Spleen (tissue), 11 donors: ENCODE measurements around the gene IKZF3. TPM values are rescaled to one million over a fixed set of nuclear protein-coding genes. Genes with fewer than 3 reads are reported as not detected.

Experiments
- DNase-seq: peaks from one replicate; pipeline ENCODE4 v3.0.0-alpha.2; 2020
- H3K27ac ChIP-seq, 8 donors: fragments of 200-600 bp; sonication (generic) in 7 of 8; 1 replicate in 4 of 8; 2 replicates in 4 of 8; pipeline versions ENCODE4 v1.5.0 to v1.8.0; 2016 to 2021; ENCODE audit warnings: inconsistent platforms in 4 of 8, mild to moderate bottlenecking in 4 of 8, moderate library complexity in 1 of 8
- H3K27me3 ChIP-seq, 7 donors: fragments of 200-600 bp; sonication (generic) in 6 of 7; replicated peaks in 1 of 7; 1 replicate in 4 of 7; 2 replicates in 3 of 7; pipeline versions ENCODE4 v1.5.0 to v1.8.0; 2016 to 2021; ENCODE audit warnings: inconsistent platforms in 3 of 7, mild to moderate bottlenecking in 1 of 7
- H3K36me3 ChIP-seq, 6 donors: fragments of 200-600 bp; sonication (generic) in 5 of 6; 1 replicate in 4 of 6; 2 replicates in 2 of 6; pipeline versions ENCODE4 v1.5.0 to v1.8.0; 2016 to 2021; ENCODE audit warnings: inconsistent platforms in 2 of 6
- H3K4me1 ChIP-seq, 6 donors: fragments of 200-600 bp; sonication (generic) in 5 of 6; 1 replicate in 3 of 6; 2 replicates in 3 of 6; pipeline versions ENCODE4 v1.5.0 to v1.8.0; 2016 to 2021; ENCODE audit warnings: inconsistent platforms in 3 of 6
- H3K4me3 ChIP-seq, 8 donors: fragments of 200-600 bp; sonication (generic) in 7 of 8; 1 replicate in 4 of 8; 2 replicates in 4 of 8; pipeline versions ENCODE4 v1.5.0 to v1.8.0; 2016 to 2021; ENCODE audit warnings: inconsistent platforms in 4 of 8, mild to moderate bottlenecking in 4 of 8, moderate library complexity in 2 of 8
- H3K9me3 ChIP-seq, 8 donors: fragments of 200-600 bp; sonication (generic) in 7 of 8; 1 replicate in 4 of 8; 2 replicates in 4 of 8; pipeline versions ENCODE4 v1.5.0 to v1.8.0; 2016 to 2021; ENCODE audit warnings: inconsistent platforms in 4 of 8
- CTCF ChIP-seq, 11 experiments: fragments of 200-600 bp in 7 of 11; fragments of 450-650 bp in 4 of 11; sonication (generic) in 4 of 11; IDR thresholded peaks in 8 of 11; conservative IDR thresholded peaks in 3 of 11; 1 replicate in 7 of 11; 2 replicates in 4 of 11; pipeline versions ENCODE4 v1.4.0 to v1.8.0; 2016 to 2021; ENCODE audit warnings: antibody characterized with exemption in 11 of 11, inconsistent platforms in 4 of 11, mild to moderate bottlenecking in 1 of 11
- POLR2A ChIP-seq, 3 donors: fragments of 450-650 bp; IDR thresholded peaks; one replicate each; pipeline ENCODE4 v1.5.1; 2017; ENCODE audit warnings: antibody characterized with exemption in 3 of 3, mild to moderate bottlenecking in 1 of 3
- POLR2AphosphoS5 ChIP-seq, 3 donors: sonication (generic); formaldehyde crosslinking; IDR thresholded peaks; one replicate each; pipeline ENCODE4 v1.5.1; 2017; ENCODE audit warnings: antibody characterized with exemption in 3 of 3
- WGBS, 5 donors: extraction: QIAGEN DNeasy Blood & Tissue Kit in 3 of 5; methylation state at CpG; one replicate each; pipeline versions ENCODE4 v1.1.5 to v1.1.7; 2013 to 2018; 5-methylcytosine and 5-hydroxymethylcytosine counted together
- intact Hi-C: fragments of 100-400 bp; cut with DNase I; formaldehyde crosslinking; loops from one replicate; pipeline ENCODE4 v1.15.0; 2023; ENCODE audit warnings: low total_unique reads
- polyA plus RNA-seq, 3 donors: library from polyadenylated mRNA; stranded (reverse); fragments of 200-250 nt; gene quantifications; one replicate each; pipeline ENCODE4 v1.2.1, GENCODE V29; 2013
- total RNA-seq, 7 donors: library from RNA; depleted of rRNA in 3 of 7; stranded (reverse); fragments of >200 nt in 3 of 7; fragmentation: NEBNext Ultra II Directional in 4 of 7; extraction: Animal tissue kit (Norgen Biotek cat#: 25700) in 4 of 7; gene quantifications; one replicate each; pipeline versions ENCODE4 v1.1.0 to v1.2.1, GENCODE V29; 2016 to 2021
- donor health status: healthy with polysubstance abuse.
- donor health status: DM: no; HTN: no; CAD: no; lungs with moderate emphysema.
- donor health status: DM: no; HTN: no; CAD: no.
- donor health status: Bipolar disorder and iron deficiency.
- donor health status: healthy.
- donor health status: DM: no; HTN: no; CAD: no.
- donor health status: DM: yes; HTN: yes; CAD: no.

Gene IKZF3
- total and polyA plus RNA-seq, 10 donors: 17.5 to 132 (median 84.1) TPM

GRCh38 chr17:39820541-39820940, 43.6 kb downstream of the IKZF3 start:
- 34 to 57% (median 52%) methylated on average over 4 of the region's 4 CpGs for WGBS, 5 donors
- Histone ChIP-seq H3K4me3 (no peak overlapping the region), H3K27me3 (no peaks in the 10 kb centered on the region), H3K36me3 (peaks cover 0 to 54% (median 27%) of the 10 kb centered on the region in 6 donors), H3K9me3 (peaks cover 6 to 32% (median 28%) of the 10 kb centered on the region in 8 donors), H3K27ac (peak overlapping the region in 7 of 8 donors; percentile 16 to 81 (median 66)), H3K4me1 (peaks cover 16 to 69% (median 47%) of the 10 kb centered on the region in 6 donors)
- intact Hi-C loops: no loop called here
- DNase-seq: no peak
- TF ChIP-seq CTCF (IDR thresholded peaks at IDR 0.05 in 8 of 11, conservative IDR thresholded peaks at IDR 0.05 in 3 of 11) (no peak), POLR2A (IDR thresholded peaks at IDR 0.05) (no peak), POLR2AphosphoS5 (IDR thresholded peaks at IDR 0.05) (no peak)

- peak overlapping the region; percentile 17 to 81 (median 68) for H3K27ac ChIP-seq
Measured at GRCh38 chr17:39818358-39819000, 45.6 kb downstream of the IKZF3 start.

GRCh38 chr17:39816272-39816671, 47.8 kb downstream of the IKZF3 start:
- peaks cover 0 to 37% (median 0%) of the 10 kb centered on the region in 6 donors for H3K36me3 ChIP-seq
- peaks cover 16 to 99% (median 56%) of the 10 kb centered on the region in 6 donors for H3K4me1 ChIP-seq
- no peak for TF ChIP-seq POLR2AphosphoS5 (IDR thresholded peaks at IDR 0.05)
- TF ChIP-seq POLR2A (IDR thresholded peaks at IDR 0.05): no peak
- no peaks in the 10 kb centered on the region for H3K27me3 ChIP-seq
- DNase-seq: no peak
- no peak overlapping the region for H3K4me3 ChIP-seq
- H3K27ac ChIP-seq: peak overlapping the region in 1 of 8 donors; percentile 28
- intact Hi-C loops: no loop called here
- H3K9me3 ChIP-seq: no peaks in the 10 kb centered on the region

More at GRCh38 chr17:39818358-39819000, 45.6 kb downstream of the IKZF3 start:
- peaks cover 0 to 37% (median 7%) of the 10 kb centered on the region in 6 donors for H3K36me3 ChIP-seq
- no peaks in the 10 kb centered on the region for H3K27me3 ChIP-seq
- H3K9me3 ChIP-seq: peaks cover 2 to 13% (median 8%) of the 10 kb centered on the region in 8 donors
- H3K4me3 ChIP-seq: peak overlapping the region in 1 of 8 donors; percentile 11
- 61 to 69% (median 64%) methylated on average over 9 of the region's 9 CpGs for WGBS, 5 donors
- TF ChIP-seq POLR2AphosphoS5 (IDR thresholded peaks at IDR 0.05) (no peak), POLR2A (IDR thresholded peaks at IDR 0.05) (no peak), CTCF (IDR thresholded peaks at IDR 0.05 in 8 of 11, conservative IDR thresholded peaks at IDR 0.05 in 3 of 11) (no peak)
- intact Hi-C loops: no loop called here
- DNase-seq: no peak
- H3K4me1 ChIP-seq: peaks cover 16 to 89% (median 58%) of the 10 kb centered on the region in 6 donors

GRCh38 chr17:39814497-39814896, 49.6 kb downstream of the IKZF3 start:
- H3K4me3 ChIP-seq: no peak overlapping the region
- no peak for DNase-seq
- TF ChIP-seq CTCF (IDR thresholded peaks at IDR 0.05 in 8 of 11, conservative IDR thresholded peaks at IDR 0.05 in 3 of 11) (no peak), POLR2AphosphoS5 (IDR thresholded peaks at IDR 0.05) (no peak), POLR2A (IDR thresholded peaks at IDR 0.05) (no peak)
- peaks cover 0 to 37% (median 0%) of the 10 kb centered on the region in 6 donors for H3K36me3 ChIP-seq
- intact Hi-C loops: no loop called here
- peaks cover 8 to 95% (median 38%) of the 10 kb centered on the region in 6 donors for H3K4me1 ChIP-seq
- H3K27ac ChIP-seq: peak overlapping the region in 7 of 8 donors; percentile 5 to 78 (median 54)
- no peaks in the 10 kb centered on the region for H3K27me3 ChIP-seq
- H3K9me3 ChIP-seq: no peaks in the 10 kb centered on the region
- WGBS, 5 donors: 64 to 95% (median 87%) methylated on average over 2 of the region's 2 CpGs
